ENCODE measurements around the gene ARL5C. TPM values are rescaled to one million over a fixed set of nuclear protein-coding genes. Genes with fewer than 3 reads are reported as not detected.
A peak's percentile ranks its signal among the peaks of the same experiment; 100 is the strongest.

Gene ARL5C
- total RNA-seq, 1 experiment from 2014 or later: not detected

GRCh38 chr17:39175695-39176093 lies 9.7 kb upstream of the ARL5C start (continued):
- TF ChIP-seq ARID4B (CRISPR knock-in tag; IDR thresholded peaks at IDR 0.05; ENCODE audit: borderline replicate concordance): no peak

GRCh38 chr17:39174920-39175694 lies 9.1 kb upstream of the ARL5C start:
- peak overlapping the region; percentile 39 for H3K4me3 Mint-ChIP-seq
- H3K9me3 Mint-ChIP-seq: no peaks in the 10 kb centered on the region
- H3K36me3 Mint-ChIP-seq: peaks cover 4% of the 10 kb centered on the region; the same call in 1 of the 2 replicates
- ATAC-seq: peak; percentile 53
- DNase-seq (ENCODE audit: low spot score): peak; percentile 92
- H3K27me3 Mint-ChIP-seq (ENCODE audit: low read depth): peaks cover 12% of the 10 kb centered on the region
- H3K27ac Mint-ChIP-seq: 0 out of 2 replicates have a peak overlapping the region, but pooled peaks have one; percentile 32
- ChIA-PET POLR2A (interaction anchor here (0.6 to 2.1 kb wide), 4 partner anchors 10 to 199 kb away, joined by 4 to 21 read pairs (median 6); partner anchors contain the start of genes ARL5C and PLXDC1), CTCF (interaction anchor here (0.5 to 4.2 kb wide), 90 partner anchors 10 to 638 kb away, joined by 3 to 284 read pairs (median 5); partner anchors contain the start of genes ARL5C, CACNB1, CWC25 and FBXO47)
- peaks cover 41% of the 10 kb centered on the region for H3K4me1 Mint-ChIP-seq
- no peak for TF ChIP-seq TCF7 (CRISPR knock-in tag; IDR thresholded peaks at IDR 0.05; ENCODE audit: low read depth)
- TF ChIP-seq PRDM15 (CRISPR knock-in tag; IDR thresholded peaks at IDR 0.05): no peak
- peak; percentile 25; the same call in 1 of the 2 replicates for TF ChIP-seq SP1 (CRISPR knock-in tag; conservative IDR thresholded peaks at IDR 0.05)
- peak; percentile 98 for TF ChIP-seq CTCF (IDR thresholded peaks at IDR 0.05)
- TF ChIP-seq ZNF532 (CRISPR knock-in tag; IDR thresholded peaks at IDR 0.05; ENCODE audit: borderline replicate concordance): no peak
- no peak for TF ChIP-seq NFYB (CRISPR knock-in tag; conservative IDR thresholded peaks at IDR 0.05; ENCODE audit: low read depth)
- TF ChIP-seq, protein P1, sequence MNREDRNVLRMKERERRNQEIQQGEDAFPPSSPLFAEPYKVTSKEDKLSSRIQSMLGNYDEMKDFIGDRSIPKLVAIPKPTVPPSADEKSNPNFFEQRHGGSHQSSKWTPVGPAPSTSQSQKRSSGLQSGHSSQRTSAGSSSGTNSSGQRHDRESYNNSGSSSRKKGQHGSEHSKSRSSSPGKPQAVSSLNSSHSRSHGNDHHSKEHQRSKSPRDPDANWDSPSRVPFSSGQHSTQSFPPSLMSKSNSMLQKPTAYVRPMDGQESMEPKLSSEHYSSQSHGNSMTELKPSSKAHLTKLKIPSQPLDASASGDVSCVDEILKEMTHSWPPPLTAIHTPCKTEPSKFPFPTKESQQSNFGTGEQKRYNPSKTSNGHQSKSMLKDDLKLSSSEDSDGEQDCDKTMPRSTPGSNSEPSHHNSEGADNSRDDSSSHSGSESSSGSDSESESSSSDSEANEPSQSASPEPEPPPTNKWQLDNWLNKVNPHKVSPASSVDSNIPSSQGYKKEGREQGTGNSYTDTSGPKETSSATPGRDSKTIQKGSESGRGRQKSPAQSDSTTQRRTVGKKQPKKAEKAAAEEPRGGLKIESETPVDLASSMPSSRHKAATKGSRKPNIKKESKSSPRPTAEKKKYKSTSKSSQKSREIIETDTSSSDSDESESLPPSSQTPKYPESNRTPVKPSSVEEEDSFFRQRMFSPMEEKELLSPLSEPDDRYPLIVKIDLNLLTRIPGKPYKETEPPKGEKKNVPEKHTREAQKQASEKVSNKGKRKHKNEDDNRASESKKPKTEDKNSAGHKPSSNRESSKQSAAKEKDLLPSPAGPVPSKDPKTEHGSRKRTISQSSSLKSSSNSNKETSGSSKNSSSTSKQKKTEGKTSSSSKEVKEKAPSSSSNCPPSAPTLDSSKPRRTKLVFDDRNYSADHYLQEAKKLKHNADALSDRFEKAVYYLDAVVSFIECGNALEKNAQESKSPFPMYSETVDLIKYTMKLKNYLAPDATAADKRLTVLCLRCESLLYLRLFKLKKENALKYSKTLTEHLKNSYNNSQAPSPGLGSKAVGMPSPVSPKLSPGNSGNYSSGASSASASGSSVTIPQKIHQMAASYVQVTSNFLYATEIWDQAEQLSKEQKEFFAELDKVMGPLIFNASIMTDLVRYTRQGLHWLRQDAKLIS (CRISPR knock-in tag; IDR thresholded peaks at IDR 0.05; ENCODE audit: borderline replicate concordance): no peak
- no peak for TF ChIP-seq NFATC4 (CRISPR knock-in tag; IDR thresholded peaks at IDR 0.05)
- no peak for TF ChIP-seq GRHL2 (CRISPR knock-in tag; IDR thresholded peaks at IDR 0.05; ENCODE audit: insufficient replicate concordance, severe bottlenecking)
- TF ChIP-seq IRF1 (CRISPR knock-in tag; IDR thresholded peaks at IDR 0.05): no peak
- TF ChIP-seq ZNF232 (CRISPR knock-in tag; IDR thresholded peaks at IDR 0.05): no peak

All from WTC11 (cell line).